Measurements from ENCODE around the gene PTPRK.

DNA sequence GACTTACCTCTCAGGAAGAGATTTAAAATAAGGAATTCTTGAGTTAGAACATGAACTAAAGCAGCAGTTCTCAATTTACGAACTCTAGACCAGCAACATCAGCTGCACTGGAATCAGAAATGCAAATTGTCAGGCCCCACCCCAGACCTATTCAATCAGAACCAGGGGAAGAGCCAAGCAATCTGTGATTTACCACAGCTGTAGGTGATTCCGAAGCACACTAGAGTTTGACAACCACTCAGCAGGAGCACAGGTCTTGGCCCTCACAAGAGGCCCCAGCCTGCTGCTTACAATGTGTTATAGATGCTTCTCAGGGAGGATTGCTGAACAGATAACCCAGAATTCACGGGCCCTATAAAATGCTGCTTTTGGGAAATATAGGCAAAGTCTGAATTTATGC is 279.2 kb downstream of the PTPRK start:
- TF ChIP-seq, protein P1, sequence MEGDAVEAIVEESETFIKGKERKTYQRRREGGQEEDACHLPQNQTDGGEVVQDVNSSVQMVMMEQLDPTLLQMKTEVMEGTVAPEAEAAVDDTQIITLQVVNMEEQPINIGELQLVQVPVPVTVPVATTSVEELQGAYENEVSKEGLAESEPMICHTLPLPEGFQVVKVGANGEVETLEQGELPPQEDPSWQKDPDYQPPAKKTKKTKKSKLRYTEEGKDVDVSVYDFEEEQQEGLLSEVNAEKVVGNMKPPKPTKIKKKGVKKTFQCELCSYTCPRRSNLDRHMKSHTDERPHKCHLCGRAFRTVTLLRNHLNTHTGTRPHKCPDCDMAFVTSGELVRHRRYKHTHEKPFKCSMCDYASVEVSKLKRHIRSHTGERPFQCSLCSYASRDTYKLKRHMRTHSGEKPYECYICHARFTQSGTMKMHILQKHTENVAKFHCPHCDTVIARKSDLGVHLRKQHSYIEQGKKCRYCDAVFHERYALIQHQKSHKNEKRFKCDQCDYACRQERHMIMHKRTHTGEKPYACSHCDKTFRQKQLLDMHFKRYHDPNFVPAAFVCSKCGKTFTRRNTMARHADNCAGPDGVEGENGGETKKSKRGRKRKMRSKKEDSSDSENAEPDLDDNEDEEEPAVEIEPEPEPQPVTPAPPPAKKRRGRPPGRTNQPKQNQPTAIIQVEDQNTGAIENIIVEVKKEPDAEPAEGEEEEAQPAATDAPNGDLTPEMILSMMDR (IDR thresholded peaks at IDR 0.05): no peak
- TF ChIP-seq POLR2AphosphoS5 (IDR thresholded peaks at IDR 0.05) (no peak), POLR2A (IDR thresholded peaks at IDR 0.05) (no peak)

All from transverse colon (tissue), 4 donors.